ENCODE measurements around the gene PCNP.

- TF ChIP-seq CTCF (IDR thresholded peaks at IDR 0.05; ENCODE audit: borderline replicate concordance, extremely low read depth, low read length, poor library complexity, severe bottlenecking) (no peak), EZH2 (IDR thresholded peaks at IDR 0.05; ENCODE audit: borderline replicate concordance, low read depth, low read length, severe bottlenecking) (no peak)
Measured at GRCh38 chr3:101642441-101642840, 68.5 kb downstream of the PCNP start.

All from DND-41 (cell line).